HG03460 (cell line): ENCODE measurements around the gene CFAP74.

Source experiments
- ATAC-seq: cut with Tn5 transposase; IDR thresholded peaks from one replicate; pipeline ENCODE4 v1.9.1; 2021; ENCODE audit not compliant: unreplicated experiment

The CFAP74 gene

DNA sequence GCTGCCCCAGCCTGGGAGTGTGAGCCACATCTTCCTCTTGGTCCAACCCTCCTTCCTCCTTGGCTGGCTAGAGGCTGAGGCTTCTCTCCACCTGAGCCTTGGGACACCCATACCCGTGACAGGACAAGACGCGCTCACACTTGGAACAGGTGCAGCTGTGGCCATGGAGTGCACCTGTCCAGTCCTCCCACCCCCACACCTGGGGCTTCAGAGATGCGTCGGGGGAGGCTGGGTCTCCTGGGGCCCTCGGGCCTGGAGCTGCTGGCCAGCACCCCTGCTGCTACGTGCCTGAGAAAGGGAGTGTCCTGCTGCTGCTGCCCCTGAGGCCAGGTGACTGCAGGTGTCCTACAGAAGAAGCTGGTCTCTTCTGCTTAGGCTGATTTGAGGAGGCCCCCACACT is 47.5 kb downstream of the CFAP74 start:
- ATAC-seq: no peak

DNA sequence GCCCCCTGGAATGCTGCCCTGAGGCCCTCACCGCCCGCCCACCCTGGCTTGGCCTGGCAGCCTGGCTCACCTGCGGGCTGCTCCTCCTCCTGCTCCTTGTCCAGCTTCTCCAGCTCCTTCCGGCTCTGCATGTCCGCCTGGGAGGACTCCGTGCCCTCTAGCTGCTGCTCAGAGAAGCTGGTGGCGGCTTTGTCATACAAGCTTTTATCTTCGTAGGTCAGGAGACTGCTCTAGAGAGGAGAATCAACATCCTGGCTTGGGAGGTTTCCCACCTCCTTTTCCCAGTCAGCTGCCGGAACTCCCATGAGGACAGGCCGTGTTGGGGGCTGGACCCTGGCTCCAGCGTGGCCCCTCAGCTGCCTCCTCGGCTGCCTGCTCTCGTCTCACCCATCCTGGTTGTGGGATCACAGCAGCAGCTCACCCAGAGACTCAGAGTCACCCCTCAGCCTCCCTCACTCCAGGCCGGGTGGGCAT is 47.9 kb downstream of the CFAP74 start:
- no peak for ATAC-seq

DNA sequence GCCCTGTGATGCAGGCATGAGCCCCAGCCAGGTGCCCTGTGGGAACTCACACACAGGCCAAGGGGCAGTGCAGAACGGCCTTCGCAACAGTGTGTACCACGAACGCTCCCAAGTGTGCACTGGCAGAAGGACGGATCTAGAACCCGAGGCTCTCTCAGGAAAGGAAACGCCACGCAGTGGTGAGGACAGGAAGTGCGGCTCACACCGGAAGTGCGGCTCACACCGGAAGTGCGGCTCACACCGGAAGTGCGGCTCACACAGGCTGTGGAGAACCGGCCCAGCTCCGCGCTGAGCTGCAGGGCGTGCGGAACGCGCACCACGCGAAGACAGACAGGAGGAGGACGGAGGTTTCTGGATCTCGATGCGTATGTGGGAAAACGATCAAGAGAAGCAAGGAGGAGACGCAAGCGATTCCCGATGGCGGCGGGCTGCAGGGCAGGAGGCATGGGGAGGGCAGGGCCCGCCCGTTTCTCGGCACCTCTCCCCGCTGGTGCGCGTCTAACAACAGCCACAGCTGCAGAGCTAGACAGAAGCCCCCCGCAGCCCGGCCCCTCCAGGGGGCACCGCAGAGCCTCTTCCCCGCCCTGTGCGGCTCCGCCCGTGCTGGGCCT is 48.6 kb downstream of the CFAP74 start:
- no peak for ATAC-seq

DNA sequence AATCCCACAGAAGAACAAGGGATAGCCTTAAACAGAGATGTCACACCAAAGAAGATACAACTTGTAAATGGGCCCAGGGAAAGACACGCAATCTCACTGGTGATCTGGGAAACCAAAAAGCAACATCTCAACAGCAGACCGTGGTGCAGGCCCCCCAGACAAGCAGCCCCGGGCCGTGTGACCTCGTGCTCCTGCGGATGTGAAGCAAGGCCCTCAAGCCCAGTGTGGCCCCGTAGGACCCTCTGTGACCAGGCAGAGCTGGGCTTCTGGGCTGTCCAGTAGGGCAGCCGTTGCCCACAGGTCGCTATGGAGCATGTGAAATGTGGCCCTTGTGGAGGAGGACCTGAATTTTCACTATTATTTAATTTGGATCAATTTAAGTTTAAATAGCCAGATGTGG is 49.6 kb downstream of the CFAP74 start:
- ATAC-seq: no peak

DNA sequence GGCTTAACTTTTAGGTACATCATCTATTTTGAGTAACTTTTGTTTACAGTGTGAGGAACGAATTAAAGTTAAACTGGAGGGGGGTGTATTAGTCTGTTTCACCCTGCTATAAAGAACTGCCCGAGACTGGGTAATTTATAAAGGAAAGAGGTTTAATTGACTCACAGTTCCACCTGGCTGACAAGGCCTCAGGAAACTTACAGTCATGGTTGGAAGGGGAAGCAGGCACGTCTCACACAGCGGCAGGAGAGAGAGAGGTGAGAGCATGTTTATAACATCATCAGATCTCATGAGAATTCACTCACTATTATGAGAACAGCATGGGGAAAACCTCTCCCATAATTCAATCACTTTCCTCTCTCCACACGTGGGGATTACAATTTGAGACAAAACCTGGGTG is 52.6 kb downstream of the CFAP74 start:
- ATAC-seq: no peak

DNA sequence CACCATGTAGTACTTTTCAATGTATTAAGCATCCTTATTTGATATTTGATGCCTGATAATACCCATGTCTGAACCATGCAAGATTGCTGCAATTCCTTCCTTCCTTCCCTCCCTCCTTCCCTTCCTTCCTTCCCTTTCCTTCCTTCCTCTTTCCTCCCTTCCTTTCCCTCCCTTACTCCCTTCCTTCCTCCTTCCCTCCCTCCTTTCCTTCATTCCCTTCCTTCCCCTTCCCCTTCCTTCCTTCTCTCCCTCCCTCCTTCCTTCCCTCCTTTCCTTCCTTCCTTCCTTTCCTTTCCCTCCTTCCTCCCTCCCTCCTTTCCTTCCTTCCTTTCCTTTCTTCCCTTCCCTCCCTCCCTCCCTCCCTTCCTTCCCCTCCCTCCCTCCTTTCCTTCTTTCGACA is 54.8 kb downstream of the CFAP74 start:
- ATAC-seq: no peak

DNA sequence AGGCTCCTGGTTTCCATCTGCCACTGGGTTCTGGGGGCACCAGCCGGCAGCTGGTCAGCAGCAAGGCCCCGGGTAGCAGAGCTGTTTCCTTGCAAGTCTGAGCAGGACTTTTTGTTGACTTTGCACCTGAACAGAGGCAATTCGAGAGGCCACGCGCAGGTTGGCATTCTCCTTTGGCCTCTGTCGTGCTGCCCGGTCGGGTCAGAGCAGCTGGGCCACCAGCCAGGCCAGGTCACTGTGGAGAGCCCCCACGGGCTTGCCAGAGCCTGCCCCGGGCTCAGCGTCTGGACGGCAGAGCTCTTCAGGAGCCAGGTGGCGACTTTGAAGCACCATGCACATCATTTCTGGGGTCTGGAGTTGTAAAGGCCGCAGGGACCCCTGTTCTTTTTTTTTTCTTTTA is 56.1 kb downstream of the CFAP74 start:
- no peak for ATAC-seq

DNA sequence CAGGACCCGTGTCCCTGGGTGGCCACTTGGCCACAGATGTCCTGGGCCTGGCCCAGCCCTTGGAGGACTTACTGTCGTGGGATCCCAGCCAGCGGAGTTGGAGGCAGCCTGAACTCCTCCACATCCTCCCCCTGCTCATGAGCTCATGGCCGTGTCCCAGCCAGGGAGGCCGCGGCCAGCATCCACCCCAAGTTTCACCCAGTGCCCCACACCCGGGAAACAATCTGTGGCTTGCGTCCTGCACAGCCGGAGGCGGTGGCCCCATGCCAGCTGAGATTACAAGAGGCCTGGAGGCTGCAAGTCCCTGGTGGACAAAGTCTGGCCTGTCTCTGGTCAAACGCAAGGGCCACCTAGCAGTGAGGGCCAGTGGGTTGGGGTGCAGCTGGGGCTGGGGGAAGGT is 57.0 kb downstream of the CFAP74 start:
- ATAC-seq: no peak

DNA sequence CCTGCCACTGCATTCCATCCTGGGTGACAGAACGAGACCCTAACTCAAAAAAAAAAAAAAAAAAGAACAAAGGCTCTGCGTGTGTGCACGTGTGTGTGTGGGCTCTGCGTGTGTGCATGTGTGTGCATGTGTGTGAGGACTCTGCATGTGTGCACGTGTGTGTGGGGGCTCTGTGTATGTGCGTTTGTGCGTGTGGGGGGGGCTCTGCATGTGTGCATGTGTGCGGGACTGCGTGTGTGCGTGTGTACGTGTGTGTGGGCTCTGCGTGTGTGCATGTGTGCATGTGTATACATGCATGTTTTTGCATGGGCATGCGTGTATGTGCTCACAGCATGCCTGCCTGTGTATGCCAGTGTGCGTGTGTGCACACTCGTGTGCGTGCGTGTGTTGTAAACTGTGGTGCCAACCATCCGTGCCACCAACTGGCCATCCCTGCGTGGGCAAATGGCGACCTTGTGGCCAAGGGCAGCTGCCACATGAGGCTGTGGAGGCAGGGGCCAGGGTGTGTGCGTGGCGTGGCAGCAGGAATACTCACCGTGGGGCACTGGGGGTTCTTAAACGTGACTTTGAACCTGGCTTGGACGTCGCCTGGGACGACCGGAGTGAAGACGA is 57.7 kb downstream of the CFAP74 start:
- no peak for ATAC-seq

DNA sequence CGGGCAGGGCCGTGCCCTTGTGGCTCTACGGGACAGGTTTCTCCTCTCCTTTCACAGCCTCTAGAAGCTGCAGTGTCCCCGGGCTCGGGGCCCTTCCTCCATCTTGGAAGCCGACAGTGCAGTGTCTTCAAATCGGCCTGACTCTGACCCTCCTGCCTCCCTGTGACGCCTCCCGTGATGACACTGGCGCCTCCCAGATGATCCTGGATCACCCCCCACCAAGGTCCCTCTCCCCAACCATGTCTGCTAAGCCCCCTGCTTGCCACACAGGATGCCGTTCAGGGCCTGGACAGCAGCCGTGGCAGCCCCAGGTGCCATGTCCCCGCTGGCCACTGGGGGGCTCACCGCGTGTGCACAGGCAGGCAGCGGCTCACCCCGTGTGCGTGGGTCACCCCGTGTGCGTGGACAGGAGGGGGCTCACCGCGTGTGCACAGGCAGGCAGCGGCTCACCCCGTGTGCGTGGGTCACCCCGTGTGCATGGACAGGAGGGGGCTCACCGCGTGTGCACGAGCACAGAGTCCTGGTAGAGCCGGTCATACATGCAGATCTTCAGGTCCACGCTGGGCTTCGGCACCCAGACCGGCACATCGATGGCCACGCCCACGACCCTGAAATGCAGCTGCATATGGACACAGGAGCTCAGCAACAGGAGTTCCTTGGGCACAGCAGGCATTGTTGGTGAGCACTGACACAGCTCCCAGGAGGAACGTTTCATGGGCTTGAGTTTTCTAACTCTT is 59.6 kb downstream of the CFAP74 start:
- ATAC-seq: no peak

DNA sequence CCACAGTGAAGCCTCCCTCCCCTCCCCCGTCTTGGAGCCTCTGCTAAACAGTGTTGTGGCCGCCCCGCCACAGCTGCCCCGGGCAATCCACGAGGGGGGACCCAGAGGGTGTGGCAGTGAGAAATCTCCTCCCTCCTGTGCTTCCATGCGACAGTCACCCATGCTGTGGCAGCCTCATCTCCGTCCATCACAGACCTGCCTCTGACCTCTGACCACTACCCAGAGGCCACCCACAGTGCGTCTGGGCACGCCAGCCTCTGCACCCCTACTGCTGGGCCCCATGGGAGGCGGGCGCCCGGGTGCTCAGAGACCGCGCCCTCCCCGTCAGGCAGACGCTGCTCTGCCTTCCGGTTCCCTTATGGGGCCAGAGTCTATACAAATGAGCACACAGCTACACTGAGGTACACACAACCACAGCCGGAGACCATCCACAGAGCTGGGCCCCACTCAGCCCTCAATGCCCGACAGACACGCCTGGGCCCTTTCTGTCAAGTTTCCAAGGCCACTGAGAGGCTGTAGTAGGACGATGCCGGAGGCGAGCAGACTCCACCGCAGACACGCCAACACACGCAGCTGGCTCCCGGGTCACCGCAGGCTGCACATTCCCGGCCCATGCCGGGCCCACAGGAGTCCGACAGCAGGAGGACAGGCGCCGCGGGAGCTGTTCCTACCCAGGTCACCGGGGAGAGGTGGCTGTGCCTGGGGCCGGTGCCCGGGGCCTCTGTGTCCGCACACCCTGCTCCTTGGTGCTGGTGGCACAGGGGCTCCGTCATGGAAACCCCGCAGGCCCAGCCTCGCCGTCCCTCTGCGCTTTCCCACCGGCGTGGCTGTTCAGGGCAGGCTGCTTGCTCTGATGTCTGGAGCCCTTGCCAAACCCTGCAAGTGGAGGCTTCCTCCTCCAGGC is 60.6 kb downstream of the CFAP74 start:
- no peak for ATAC-seq

DNA sequence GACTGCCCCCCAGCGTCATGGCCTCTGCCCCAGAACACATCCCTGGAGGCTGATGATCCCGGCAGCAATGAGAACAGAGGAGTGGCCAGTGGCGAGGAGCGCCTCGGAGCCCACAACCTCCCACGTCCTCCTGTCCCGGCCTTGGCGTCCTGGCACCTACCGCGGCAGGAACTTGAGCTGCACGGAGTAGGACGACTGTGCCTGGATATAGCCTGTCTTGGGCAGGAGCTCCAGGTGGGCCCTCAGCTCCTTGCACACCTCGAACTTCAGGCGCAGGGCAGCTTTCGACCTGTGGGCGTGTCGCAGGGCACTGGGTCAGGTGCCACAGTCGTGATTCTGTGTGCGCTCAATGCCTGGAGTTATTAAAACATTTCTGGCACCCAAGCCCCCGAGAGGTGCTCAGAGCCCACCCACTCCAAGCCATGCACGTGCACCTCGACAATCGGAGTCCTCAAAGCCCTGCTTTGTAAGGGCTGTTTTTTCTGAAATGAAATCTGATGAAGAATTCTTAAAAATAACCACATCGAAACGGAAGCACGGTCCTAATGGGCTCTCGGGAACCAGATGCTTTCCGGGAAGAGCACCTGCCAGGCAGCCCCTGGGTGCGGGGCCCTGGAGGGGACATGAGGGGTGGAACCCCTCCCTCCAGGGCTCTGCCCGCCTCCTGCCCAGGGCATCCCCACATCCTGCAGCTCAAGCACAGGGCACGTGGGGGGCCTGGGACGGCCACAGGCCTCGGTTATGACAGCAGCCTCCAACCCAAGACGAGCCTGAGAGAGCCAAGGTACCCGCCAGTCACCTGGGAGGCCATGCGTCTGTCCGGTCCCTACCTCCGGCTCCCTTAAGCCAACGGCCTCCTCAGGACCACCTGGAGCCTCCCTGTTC is 61.5 kb downstream of the CFAP74 start:
- ATAC-seq: no peak

DNA sequence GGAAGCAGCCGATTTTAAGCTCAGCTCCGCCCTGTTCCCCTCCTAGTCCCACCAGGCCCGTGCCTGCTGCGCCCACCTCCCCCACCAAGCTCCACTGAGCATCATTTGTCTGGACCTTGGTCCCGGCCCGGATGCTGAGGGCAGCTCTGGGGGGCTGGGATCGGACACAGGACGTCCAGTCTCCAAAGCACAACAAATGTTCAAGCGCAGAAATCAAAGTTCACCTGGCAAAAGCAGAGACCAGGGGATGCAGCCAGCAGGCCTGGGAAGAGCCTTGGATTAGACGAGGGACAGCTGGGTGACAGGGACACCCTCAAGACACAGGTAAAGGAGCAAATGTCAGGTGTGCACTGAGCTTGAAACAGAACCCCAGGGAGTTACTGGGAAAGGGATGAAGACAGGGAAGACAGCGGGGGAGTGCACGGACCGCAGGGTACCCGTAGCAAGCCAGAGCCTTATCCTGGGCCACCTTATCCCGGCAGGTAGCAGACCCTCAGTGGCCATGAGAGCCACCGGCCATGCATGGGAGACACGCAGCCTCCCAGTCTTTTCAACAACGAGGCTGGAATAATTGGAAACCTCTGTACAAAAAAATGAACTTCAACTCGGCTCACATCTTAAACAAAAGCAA is 62.3 kb downstream of the CFAP74 start:
- no peak for ATAC-seq

DNA sequence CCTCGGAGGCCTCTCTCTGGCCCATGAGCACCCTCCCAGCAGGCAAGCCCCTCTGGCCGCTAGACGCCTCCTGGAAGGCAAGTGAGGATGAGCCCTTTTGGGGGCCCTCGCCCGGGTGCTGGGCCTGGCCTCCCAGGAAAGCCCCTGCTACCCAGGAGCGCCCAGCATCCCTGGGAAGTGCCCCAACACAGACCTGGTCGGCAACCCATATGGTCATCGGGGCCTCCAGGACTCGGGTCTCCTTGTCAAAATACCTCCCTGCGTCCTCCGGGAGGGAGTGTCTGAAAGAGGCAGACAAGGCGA is 63.5 kb downstream of the CFAP74 start:
- no peak for ATAC-seq

DNA sequence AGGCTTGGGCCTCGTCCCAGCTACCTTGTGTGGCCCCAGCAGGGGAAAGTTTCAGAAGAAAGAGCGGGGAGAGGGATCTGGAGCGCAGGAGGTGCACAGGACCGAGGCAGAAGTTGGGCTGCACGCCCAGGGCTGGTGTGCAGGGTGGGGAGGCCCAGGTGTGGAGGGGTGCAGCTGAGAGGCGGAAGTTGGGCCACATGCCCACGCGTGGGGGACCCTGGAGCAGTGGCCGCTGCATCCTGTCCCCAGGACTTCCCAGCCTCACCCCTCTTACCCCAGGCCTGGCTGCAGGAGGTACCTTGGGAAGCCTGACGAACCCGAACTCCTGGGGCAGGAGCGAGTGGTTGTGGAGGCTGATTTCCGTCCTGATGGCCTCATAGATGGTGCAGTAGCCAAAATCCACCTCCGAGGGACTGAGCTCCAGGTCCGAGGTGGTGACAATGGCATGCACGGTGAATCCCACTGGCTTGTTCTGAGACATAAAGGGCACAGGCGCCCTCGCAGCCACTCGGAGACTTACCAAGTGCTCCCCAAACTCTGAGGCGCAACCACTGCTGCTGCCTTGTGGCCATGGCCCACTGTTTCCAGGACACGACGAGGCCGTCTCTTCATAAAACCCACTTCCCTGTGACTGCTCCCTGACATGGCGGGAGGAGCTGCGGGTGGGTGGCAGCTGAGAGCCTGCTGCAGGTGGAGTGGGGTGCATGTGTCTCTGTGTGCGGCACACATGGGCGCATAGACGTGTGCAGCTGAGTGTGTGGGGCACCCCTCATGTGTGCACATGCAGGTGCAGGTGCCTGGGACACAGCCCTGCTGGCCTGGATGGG is 64.1 kb downstream of the CFAP74 start:
- no peak for ATAC-seq

DNA sequence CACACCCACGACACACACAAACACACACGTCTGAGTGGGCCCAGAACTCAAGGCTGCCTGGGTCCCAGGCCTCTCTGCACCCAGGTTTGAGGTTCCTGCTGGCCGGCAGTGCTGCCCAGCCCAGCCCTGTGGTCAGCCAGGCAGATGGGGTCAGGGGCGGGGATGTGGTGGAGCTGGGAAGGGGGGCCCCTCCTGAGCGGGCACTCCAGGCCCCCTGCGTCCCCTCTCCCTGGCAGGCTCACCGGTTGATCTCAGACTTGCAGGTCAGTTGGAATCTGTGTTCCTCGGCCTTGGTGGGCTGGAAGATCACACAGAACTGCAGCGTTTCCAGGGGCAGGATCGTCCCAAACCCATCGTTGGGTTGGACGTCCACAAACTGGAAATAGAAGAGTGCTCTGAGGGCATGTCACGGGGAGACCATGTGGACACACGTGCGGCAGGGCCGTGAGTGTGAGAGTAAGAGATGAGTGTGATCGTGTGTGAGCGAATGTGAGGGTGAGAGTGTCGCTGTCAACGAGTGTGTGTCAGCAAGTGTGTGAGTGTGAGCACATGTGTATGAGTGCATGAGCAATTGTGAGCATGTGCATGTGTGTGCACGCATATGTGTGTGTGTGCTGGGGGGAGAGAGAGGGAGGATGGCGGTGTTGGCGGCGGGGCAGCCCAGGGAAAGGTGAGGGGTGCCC is 64.8 kb downstream of the CFAP74 start:
- no peak for ATAC-seq

DNA sequence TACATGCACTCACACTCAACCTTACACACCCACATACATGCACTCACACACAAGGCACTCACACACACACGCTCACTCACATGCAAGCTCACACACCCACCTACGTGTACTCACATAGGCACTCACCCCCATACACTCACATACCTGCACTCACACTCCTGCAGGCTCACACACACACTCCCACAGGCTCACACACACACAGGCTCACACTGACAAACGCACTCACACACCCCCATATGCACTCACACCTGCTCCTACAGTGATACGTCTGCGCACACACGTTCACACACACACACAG is 65.4 kb downstream of the CFAP74 start:
- no peak for ATAC-seq

DNA sequence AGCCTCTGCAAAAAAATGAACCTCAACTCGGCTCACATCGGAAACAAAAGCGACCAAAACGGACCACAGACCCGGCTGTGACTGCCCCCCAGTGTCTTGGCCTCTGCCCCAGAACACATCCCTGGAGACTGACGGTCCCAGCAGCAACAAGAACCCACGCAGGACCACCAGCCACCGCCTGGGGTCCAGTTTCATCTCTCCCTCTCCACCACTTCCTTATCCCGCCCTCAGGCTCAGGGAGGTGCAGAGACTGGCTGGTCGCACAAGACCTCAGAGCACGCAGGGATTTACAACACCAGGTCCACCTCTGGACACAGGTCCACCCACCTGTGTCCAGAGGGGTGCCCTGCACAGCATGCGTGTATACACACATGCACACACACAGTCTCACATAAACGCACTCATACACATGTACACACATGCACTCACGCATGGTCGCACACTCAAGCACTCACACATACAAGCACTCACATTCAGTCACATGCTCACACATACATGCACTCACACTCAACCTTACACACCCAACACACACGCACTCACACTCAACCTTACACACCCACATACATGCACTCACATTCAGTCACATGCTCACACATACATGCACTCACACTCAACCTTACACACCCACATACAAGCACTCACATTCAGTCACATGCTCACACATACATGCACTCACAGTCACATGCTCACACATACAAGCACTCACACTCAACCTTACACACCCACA is 65.9 kb downstream of the CFAP74 start:
- no peak for ATAC-seq
